Activated naive CD4-positive, alpha-beta T cell (primary cell): ENCODE data around the gene SLC2A13.
A peak's percentile ranks its signal among the peaks of the same experiment; 100 is the strongest.

Experiments used
- DNase-seq, 4 experiments: peaks; one replicate each; lab custom pipeline; 2025; lab: John Stamatoyannopoulos, UW

SLC2A13 gene

DNA sequence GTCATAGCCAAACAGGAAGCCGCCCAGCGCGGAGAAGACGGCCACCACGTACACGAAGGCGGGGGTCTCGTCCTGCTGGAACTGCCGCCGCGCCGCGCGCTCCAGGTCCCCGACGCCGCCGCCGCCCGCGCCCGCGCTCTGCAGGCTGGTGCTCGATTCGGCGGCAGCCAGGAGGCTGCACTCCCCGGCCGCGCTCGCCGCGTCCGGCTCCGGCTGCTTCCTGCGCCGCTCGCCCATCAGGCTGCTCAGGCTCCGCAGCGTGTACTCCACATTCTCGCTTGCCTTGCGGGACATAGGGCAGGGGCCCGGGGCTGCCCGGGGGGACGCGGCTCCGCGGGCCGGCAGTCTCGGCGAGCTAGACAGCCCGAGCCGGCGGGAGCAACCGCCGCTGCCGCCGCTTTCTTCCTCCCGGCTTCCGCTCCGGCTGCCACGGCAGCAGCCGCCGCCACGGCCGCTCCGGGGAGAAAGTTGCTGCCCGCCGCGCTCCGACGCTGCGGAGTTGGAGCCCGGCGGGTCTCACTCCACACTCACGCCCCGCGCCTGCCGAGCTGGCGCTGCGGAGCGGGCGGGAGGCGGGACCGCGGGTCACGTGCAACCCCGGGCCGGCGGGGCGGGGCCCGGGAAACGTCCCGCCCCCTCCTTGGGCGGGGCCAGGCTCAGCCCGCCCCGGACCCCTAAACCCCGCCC, at the start of gene SLC2A13:
TSS of gene SLC2A13 (minus strand) at position 567 of the 687 bp plus-strand sequence. CDS start at position 294, 273 bp downstream.
- DNase-seq: peak; percentile 26 to 71 (median 44)

DNA sequence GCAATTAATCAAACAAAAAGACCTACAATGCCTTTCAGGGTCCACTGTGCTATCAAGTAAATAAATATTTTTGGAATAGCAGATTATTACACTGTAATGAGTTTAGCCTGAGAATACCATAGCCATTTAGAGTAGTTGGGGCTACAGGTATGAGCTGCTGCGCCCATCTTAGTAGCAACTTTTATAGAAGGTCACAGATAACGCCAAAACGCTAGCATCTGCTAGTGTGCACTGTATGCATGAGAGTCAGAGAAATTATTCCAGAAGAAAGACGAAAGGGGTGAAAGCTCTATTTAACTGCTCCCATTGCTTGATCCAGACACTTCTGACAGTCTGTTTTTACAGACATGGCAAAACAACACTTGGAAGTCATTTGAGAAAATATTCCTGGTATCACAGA, 48.5 kb upstream of the SLC2A13 start:
- DNase-seq: no peak

DNA sequence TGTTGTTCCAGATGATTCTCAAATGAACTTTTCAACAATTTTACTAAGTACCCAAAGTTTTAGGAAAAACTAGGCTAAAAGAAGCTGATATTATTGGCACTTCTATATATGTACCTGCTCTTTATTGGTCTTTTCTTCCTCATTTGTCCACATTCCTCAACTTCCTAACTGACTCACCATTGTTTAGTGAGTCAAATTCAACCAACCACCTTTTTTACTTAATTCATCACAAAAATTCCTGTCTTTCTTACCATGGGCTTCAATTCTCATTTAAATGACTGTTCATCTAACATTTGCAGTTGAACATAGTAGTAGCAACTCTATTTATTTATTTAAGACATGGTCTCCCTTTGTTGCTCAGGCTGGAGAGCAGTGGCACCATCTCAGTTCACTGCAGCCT, 47.6 kb upstream of the SLC2A13 start:
- DNase-seq: no peak

DNA sequence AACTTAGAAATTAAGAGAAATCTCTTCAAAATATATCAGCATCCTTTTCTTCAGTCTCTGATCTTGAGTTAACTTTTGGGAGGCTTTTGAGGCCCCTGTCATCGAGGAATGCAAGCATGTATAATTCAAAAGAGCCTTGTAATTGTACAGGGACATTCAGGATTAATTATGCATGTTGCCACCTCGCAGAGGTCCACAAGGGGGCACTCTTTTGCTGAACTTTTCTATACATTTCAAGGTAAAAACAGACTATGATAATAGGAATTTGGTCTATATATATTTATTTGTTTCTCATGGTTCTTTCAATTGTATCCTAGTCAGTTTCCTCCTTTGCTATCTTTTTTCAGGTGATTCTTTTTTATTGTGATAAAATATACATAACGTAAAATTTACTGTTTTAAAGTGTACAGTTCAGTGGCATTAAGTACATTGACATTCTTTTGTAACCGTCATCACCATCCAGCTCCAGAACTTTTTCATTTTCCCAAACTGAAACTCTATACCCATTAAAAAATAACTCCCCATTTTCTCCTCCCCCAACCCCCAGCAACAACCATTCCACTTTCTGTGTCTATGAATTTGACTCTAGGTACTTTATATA, 47.0 kb upstream of the SLC2A13 start:
- peak in 2 of 4 experiments; percentile 1 to 3 for DNase-seq

DNA sequence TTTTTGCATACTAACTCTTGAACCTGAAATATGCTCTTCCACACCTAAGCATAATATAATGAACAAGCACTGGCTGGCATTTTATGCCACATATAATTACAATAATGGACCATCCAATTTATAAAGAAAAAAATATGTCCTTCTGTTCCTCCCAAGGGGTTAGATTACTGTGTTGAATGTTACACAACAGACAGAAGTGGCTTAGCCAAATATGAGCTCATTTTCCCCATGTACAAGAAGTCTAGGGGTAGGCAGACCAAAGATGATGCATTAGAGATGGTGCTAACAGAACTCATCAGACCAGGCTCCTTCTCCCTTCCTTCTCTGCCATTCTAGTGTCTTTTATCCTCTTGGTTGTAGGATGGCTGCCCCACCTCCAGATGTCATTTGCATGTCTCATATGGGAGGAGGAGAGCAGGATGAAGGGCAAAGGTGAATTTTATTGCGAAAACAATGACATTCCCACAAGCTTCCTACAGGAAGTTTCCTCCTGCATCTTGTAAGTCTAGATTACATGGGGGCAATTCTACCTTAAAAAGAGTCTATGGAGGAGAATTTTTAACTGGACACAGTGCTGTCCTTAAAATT, 43.9 kb upstream of the SLC2A13 start:
- DNase-seq: no peak

DNA sequence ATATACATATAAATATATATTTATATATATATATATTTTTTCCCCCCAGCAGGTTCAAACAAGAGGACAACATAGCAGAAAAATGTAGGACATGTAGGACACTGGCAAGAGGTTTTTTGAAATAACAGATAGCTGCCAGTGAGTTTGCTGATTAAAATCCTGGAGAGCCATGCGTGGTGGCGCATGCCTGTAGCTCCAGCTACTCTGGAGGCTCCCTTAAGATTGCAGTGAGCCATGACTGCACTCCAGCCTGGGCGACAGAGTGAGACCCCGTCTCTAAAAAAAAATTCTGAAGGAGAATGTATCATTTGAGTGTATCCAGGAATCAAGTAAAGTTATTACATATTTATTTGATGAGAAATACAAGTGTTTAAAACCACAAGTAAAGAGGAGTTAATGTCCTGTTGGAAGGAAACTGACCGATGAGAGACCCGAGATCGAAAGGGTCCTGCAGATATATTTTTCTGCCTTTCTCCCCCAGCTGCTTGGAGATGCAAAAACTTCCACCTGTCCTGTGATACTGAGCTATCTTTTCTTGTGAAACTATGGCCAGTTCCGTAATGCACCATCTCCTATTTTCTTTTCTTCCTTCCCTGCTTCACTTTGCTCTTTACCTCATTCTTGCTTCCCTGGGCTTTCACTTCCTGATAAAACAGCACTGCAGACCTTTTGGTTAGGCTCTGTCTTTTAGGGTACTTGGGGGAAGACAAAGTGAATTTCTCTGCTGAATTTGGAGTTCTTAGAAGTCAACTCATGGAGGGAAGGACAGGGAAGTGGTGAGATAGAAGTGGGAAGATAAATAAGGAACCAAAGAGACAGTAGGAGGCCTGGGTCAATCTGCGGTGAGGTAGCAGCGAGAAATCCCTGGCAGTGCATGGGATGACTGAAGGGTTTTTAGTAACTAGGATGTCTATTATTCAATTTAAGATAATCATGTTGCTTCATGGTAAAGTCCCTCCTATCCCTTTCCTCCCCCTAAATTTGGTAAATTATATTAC, 41.2 kb upstream of the SLC2A13 start:
- no peak for DNase-seq

DNA sequence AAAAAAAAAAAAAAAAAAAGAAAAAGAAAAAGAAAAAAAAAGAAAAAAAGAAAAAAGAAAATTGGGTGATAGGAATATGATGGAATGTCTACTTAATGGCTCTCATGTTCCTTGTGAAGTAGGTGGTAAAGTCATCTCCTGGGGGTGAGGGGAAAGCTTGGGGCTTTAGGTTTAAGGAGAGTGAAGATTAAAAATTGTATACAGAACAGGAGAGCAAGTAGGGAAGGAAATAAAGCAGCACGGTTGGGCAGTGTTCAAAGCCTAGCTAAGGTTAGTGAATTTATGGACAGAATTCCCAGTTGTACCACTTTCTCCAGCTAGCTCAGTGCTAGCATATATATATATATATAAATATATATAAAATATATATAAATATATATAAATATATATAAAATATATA, 40.0 kb upstream of the SLC2A13 start:
- DNase-seq: no peak

DNA sequence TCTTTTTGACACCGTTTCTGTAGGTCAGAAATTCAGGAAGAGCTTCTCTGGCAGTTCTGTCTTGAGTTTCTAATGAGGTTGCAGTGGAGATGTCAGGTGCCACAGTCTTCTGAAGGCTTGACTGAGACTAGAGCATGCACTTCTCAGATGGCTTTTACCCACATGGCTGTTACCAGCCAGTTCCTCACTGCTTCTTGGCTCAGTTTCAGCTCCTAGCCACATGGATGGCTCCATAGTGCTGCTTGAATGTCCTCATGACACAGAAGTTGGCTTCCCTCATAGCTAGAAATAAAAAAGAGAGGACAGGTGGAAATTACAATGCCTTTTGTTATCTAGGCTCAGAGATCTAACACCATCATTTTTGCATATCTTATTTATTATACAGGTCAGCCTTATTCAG, 38.1 kb upstream of the SLC2A13 start:
- no peak for DNase-seq

DNA sequence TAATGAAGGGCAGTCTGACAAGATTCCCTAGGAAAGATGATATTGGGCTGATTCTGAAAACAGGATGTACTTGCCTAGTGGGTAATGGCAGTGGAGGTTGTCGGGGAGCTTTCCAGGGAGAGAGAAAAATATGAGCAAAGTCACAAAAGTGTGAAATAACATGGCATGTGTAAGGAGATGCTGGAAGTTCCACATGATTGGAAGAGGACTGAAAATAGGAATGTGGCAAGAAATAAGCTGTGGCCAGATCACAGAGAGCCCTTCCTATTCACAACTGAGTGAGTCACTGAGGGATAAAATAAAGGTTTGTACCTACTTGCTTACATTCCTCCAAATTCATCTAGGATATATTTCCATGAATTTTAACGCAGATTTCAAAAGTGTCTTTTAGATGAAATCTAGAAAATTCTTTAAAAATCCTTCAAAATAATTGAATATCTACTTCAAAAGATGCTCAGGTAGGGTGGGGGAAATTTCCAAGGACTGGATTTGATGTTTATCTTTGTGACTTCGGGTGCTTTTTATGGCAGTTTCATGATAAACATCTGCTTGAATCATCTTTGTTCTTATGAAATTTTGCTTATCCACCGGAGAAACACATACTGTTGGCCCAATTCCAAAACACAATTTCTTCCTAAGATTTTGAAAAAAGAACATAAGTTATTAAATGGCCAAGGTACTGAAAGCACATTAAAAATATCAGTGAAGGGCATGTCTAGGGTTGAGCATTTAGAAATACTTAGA, 36.3 kb upstream of the SLC2A13 start:
- no peak for DNase-seq

DNA sequence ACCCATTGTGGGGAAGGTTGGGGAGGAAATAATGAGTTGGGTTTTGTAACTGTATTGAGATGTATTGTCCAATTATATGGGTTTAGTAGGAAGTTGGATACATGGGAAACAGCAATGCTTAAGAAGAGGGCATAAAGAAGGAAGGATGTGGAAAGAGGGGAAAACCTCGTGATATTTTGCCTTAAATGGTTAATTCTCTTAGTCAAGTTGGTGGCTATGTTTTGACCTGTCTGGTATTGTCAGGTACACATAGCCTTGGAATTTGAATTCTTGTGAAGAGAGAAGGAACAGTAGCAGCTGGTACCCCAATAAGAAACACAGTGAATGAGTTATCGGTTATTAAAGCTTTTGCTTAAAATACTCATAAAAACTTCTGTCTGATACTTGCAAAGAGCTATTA, 32.6 kb upstream of the SLC2A13 start:
- DNase-seq: no peak

DNA sequence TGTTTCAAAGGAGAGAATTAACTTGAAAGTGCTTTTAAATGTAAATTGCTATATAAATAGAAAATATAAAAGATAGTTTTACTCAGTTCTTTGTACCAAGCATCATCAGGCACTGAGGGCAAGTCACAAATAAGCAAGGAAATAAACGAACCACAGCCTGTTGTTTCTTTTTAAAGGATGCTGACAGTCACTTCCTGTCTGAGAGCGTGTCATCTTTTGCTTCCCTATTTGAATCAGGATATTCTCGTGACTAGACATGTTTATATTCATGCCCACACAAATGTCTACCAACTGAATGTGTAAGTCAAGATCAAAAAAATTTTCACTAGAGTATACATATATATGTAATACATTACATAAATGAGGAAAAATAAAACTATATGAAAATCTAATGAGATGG, 31.4 kb upstream of the SLC2A13 start:
- DNase-seq: no peak

DNA sequence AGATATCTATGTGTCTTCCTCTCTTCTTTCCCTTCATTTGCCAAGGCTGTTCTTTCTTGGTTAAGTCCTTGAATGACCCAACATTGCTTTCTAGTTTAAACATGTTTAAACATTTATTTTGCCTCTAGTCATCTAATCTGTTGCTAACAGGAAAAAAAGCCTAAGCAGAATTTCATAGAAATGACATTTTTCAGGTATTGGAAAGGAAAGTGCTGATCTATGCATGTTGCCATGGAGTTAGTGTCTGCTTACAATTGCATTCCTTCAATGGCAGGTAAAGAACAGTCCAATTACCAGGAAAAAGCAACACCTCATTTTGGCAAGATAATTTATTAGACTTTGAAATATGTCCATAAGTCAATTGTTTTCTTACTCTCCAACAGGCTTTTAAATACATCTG, 21.5 kb upstream of the SLC2A13 start:
- DNase-seq: no peak

DNA sequence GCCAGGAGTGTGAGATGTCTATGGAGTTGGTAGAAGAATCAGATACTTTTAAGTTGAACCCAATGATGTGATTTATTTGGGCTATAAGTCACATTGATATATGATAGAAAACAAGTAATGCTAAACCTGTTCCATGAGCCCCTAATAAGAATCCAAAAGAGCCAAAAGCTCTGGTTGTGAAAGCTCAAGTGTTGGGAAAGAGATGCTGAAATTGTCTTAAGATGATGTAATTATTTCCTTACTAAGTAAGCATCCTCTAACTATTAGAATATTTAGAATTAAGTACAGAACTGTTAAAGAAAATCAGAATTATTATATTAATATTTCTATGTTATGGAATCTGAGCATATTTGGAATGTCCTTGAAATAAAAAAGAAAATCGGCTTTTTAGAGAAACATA, 17.6 kb upstream of the SLC2A13 start:
- no peak for DNase-seq

DNA sequence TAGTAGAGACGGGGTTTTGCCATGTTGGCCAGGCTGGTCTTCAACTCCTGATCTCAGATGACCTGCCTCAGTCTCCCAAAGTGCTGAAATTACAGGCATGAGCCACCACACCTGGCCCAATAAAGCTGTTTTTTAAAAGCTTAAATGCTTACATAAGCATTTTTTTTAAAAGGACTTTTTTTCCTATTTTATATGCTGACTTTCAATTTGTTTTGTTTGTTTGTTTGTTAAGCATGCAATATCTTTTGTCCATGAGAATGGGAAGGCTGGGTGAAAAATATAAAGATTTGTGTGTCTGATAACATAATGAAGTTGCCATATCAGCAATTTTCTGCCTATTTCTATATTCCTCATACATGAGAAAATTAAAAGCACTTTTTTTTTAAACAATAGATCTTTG, 17.0 kb upstream of the SLC2A13 start:
- DNase-seq: no peak

DNA sequence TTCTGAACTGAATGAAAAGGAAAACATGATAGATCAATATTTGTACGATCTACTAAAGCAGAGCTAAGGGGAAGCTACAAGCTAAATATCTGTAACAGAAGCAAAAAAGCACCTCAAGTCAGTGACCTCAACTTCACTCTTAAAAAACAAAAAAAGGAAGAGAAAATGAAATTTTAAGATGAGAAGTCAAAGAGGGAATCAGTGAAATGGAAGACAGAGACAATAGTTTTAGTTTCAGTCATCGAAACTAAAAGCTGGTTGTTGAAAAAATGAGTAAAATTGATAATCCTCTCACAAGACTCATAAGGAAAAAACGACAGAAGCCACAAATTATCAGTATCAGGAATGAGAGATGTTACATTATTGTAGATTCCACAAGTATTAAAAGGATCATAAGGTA, 11.9 kb upstream of the SLC2A13 start:
- DNase-seq: no peak

DNA sequence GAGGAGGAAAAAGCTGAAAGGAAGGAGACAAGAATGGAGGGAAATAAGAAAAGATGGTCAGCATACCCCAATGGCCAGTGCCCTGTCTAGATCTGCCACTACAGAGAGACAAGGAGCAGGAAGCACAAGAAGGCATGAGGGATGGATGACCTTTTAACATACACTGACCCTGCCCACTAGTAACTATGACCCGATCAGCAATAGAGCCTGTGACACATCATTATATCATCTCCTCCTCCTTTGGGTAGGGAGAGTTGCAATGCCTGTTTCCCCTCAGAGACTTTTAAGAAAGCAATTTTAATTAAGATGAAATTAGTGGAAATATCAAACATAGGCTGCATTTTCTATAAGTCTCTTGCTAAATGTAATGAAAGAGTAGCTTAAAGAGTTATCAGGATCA, 4.7 kb upstream of the SLC2A13 start:
- no peak for DNase-seq

DNA sequence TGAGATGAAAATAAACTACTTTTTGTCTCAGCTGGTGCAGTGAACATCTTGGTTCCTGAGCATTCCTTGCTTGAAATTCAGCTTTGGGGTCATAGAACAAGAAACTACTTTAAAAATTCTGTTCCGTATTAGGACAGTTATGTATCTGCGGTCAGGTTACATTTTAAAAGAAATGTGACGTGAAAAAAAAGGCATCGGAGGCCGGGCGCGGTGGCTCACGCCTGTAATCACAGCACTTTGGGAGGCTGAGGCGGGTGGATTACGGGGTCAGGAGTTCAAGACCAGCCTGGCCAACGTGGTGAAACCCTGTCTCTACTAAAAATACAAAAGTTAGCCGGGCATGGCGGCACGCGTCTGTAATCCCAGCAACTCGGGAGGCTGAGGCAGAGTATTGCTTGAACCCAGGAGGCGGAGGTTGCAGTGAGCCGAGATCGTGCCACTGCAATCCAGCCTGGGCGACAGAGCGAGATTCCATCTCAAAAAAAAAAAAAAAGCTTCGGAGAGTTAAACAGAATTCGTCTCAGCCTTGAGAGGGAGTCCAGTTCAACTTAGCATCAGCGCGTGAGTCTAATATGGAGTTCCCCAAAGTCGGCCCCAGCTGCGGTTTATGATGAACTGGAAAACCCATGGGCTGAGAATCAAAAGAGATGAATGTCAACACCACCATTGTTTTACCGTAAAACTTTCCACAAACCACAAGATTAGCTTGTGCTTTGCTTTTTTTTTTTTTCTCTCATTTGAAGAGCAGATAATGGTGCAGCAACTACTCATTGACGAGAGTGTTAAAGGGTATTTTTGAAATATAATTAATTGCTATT, 2.1 kb upstream of the SLC2A13 start:
- no peak for DNase-seq

DNA sequence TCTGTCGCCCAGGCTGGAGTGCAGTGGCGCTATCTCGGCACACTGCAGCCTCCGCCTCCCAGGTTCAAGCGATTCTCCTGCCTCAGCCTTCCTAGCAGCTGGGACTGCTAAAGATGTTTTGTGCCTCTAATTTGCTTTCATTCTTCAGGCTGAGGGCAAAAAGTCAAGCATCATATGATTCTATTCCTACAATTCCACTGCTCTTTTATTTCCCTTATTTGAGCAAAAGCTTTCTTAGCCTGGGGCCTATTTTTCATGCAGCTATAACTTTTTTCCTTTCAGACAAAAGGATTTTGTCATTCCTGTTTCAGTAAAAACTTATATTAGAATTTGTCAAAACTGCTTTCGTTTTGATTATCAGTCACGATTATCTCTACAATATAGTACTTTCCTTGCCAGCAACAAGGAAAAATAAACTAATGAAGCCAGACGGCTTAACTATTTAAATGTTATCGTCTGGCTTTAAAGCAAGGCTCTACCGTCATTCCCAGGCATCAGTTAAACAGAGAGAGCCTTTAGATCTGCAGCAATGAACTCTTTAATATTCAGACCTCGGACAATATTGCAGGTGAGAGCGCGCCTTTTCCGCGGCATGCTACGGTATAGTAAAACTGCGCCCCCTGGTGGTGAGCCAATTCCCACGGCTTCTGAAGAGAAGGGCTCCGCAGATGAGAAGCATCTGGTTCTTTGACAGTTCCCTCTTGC, 1.4 kb upstream of the SLC2A13 start:
- peak; percentile 71 to 91 (median 88) for DNase-seq

DNA sequence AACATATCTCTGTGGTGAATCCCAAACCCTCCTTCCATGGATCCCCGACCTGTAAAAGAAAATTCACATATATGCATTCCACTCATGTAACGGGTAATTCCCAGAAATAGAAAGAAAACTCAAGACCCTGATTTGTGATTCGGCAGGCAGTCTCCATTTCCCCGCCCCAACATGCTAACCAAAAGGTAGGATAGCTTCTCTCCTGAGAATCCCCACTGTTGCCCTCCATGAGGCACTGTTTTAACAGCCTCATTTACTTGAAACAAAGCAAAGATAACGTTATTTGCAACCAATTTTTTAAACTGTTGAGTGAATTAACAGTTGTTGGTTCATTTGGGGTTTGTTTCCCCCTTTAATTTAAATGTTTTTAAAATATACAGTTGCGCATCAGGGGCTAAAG, 774 bp upstream of the SLC2A13 start:
- DNase-seq: no peak

DNA sequence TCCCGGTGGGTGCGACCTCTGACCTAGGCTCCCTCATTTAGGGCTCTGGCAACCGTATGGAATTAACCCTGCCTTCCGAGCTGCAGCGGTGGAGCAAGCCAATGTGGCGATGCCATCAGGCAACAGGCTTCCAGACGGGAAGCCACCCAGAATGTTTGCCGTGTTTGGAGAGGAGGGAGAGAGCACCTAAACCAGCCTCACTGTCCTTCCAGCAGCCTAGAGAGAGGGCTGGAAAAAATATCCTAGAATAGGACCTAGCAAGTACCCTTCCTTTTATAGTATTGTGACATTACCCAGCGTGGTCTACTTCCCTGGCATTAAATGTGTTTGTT, 287 bp upstream of the SLC2A13 start:
- no peak for DNase-seq

DNA sequence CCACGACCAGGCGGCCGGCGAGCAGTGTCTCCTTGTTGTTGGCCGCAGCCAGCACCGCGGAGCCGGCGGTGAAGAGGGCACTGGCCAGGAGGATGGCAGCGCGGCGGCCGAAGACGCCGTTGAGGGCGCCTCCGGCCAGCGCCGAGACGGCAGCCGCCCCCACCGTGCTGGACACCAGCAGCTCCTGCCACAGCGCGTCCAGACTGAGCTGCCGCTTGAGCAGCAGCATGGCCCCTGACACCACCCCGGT, 691 bp downstream of the SLC2A13 start:
- no peak for DNase-seq
